ENCODE results near the gene NCKAP5. TPM values are rescaled to one million over a fixed set of nuclear protein-coding genes. Genes with fewer than 3 reads are reported as not detected.

Gene NCKAP5
- total and polyA plus RNA-seq, 2 donors (not counting 1 experiment from before 2014, with no cell fraction given), result not detected

DNA sequence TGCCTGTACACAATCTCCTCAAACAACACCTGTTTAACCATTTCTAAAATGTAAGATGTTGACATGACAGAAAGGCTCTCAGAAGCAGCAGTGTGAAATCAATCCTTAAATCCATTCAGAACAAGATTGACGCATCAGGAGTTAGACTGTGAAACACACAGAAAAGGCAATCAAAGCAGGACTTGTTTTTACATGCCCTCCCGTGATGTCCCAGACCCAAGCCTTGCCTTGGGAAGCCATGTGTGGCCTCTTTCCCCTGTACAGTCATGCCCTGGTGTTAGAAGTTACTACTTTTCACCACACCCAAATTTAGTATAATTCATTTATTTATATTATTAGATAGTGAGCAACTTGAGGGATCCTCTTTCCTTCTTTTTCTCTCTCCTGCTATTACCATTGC, 115.7 kb downstream of the NCKAP5 start:
- Histone ChIP-seq H3K9ac (ENCODE audit: low read length) (no peak overlapping the region), H3K27ac (ENCODE audit: low read length in 2 of 2) (no peak overlapping the region), H3K27me3 (replicated peaks in 1 of 4; ENCODE audit: control extremely low read depth in 1 of 4, control insufficient read depth in 3 of 4, insufficient read depth in 4 of 4, low read length in 3 of 4) (no peaks in the 10 kb centered on the region), H3K4me2 (replicated peaks; ENCODE audit: low read depth, low read length, poor library complexity, severe bottlenecking) (no peak overlapping the region), H3K79me2 (ENCODE audit: control insufficient read depth, insufficient read depth, low read length) (no peaks in the 10 kb centered on the region), H3K9me3 (ENCODE audit: control extremely low read depth in 1 of 3, control insufficient read depth in 2 of 3, insufficient read depth in 1 of 3, low read length in 2 of 3) (no peaks in the 10 kb centered on the region), H4K20me1 (ENCODE audit: control insufficient read depth, insufficient read depth, low read length, poor library complexity, severe bottlenecking) (no peaks in the 10 kb centered on the region), H2AFZ (ENCODE audit: insufficient read depth, low read depth, low read length, poor library complexity, severe bottlenecking) (no peak overlapping the region), H3K4me3 (ENCODE audit: control extremely low read depth in 1 of 5, extremely low read depth in 1 of 5, insufficient read depth in 1 of 5, low read depth in 2 of 5, low read length in 4 of 5) (no peak overlapping the region), H3K4me1 (ENCODE audit: control insufficient read depth in 2 of 2, insufficient read depth in 2 of 2, low read length in 2 of 2) (no peaks in the 10 kb centered on the region), H3K36me3 (replicated peaks in 1 of 2; ENCODE audit: control extremely low read depth in 1 of 2, control insufficient read depth in 1 of 2, extremely low read depth in 1 of 2, insufficient read depth in 2 of 2, low read length in 1 of 2) (no peaks in the 10 kb centered on the region)
- Mint-ChIP-seq H3K27ac (no peak overlapping the region), H3K4me1 (no peaks in the 10 kb centered on the region), H3K4me3 (no peak overlapping the region), H3K27me3 (peaks cover 2% of the 10 kb centered on the region), H3K9me3 (ENCODE audit: insufficient read depth) (peaks cover 2% of the 10 kb centered on the region)
- no peak for ATAC-seq (ENCODE audit: low read depth)
- DNase-seq, result no peak
- CTCF ChIA-PET, result no interaction called here
- intact Hi-C loops (cut with micrococcal nuclease), result no loop called here
- POLR2A ChIA-PET, result no interaction called here
- no peak for TF ChIP-seq EZH2 (IDR thresholded peaks at IDR 0.05; ENCODE audit: borderline replicate concordance, insufficient read depth, low read depth, low read length, poor library complexity, severe bottlenecking)
- TF ChIP-seq, protein P1, sequence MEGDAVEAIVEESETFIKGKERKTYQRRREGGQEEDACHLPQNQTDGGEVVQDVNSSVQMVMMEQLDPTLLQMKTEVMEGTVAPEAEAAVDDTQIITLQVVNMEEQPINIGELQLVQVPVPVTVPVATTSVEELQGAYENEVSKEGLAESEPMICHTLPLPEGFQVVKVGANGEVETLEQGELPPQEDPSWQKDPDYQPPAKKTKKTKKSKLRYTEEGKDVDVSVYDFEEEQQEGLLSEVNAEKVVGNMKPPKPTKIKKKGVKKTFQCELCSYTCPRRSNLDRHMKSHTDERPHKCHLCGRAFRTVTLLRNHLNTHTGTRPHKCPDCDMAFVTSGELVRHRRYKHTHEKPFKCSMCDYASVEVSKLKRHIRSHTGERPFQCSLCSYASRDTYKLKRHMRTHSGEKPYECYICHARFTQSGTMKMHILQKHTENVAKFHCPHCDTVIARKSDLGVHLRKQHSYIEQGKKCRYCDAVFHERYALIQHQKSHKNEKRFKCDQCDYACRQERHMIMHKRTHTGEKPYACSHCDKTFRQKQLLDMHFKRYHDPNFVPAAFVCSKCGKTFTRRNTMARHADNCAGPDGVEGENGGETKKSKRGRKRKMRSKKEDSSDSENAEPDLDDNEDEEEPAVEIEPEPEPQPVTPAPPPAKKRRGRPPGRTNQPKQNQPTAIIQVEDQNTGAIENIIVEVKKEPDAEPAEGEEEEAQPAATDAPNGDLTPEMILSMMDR (IDR thresholded peaks at IDR 0.05), result no peak
- WGBS (ENCODE audit: insufficient coverage), result 87% methylated on average over 2 of the region's 2 CpGs

DNA sequence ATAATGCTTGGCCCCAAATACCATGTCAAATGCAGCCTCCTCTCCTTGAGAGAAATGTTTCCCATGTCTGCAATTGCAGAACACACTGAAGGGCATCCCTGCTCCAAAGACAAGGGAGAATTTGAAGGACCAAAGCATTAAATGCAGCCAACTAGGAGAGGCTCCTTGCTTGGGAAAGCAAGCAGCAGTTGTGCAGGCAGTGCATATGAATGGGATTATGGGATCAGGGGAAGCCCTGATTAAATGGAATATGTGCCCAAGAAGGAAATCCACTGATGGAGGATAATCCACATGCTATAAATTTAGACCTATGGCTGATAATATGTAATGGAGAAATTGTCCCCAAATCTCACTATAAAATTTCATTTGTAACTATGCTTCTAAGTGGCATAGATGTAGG, 116.1 kb downstream of the NCKAP5 start:
- Histone ChIP-seq H3K4me2 (replicated peaks; ENCODE audit: low read depth, low read length, poor library complexity, severe bottlenecking) (no peak overlapping the region), H3K27me3 (replicated peaks in 1 of 4; ENCODE audit: control extremely low read depth in 1 of 4, control insufficient read depth in 3 of 4, insufficient read depth in 4 of 4, low read length in 3 of 4) (no peaks in the 10 kb centered on the region), H3K9ac (ENCODE audit: low read length) (no peak overlapping the region), H3K4me3 (ENCODE audit: control extremely low read depth in 1 of 5, extremely low read depth in 1 of 5, insufficient read depth in 1 of 5, low read depth in 2 of 5, low read length in 4 of 5) (no peak overlapping the region), H3K36me3 (replicated peaks in 1 of 2; ENCODE audit: control extremely low read depth in 1 of 2, control insufficient read depth in 1 of 2, extremely low read depth in 1 of 2, insufficient read depth in 2 of 2, low read length in 1 of 2) (no peaks in the 10 kb centered on the region), H3K9me3 (ENCODE audit: control extremely low read depth in 1 of 3, control insufficient read depth in 2 of 3, insufficient read depth in 1 of 3, low read length in 2 of 3) (no peaks in the 10 kb centered on the region), H3K79me2 (ENCODE audit: control insufficient read depth, insufficient read depth, low read length) (no peaks in the 10 kb centered on the region), H4K20me1 (ENCODE audit: control insufficient read depth, insufficient read depth, low read length, poor library complexity, severe bottlenecking) (no peaks in the 10 kb centered on the region), H2AFZ (ENCODE audit: insufficient read depth, low read depth, low read length, poor library complexity, severe bottlenecking) (no peak overlapping the region), H3K4me1 (ENCODE audit: control insufficient read depth in 2 of 2, insufficient read depth in 2 of 2, low read length in 2 of 2) (no peaks in the 10 kb centered on the region), H3K27ac (ENCODE audit: low read length in 2 of 2) (no peak overlapping the region)
- Mint-ChIP-seq H3K4me1 (no peaks in the 10 kb centered on the region), H3K4me3 (no peak overlapping the region), H3K27ac (no peak overlapping the region), H3K9me3 (ENCODE audit: insufficient read depth) (peaks cover 2% of the 10 kb centered on the region), H3K27me3 (peaks cover 2% of the 10 kb centered on the region)
- no peak for ATAC-seq (ENCODE audit: low read depth)
- POLR2A ChIA-PET, result no interaction called here
- CTCF ChIA-PET, result no interaction called here
- no peak for TF ChIP-seq EZH2 (IDR thresholded peaks at IDR 0.05; ENCODE audit: borderline replicate concordance, insufficient read depth, low read depth, low read length, poor library complexity, severe bottlenecking)
- TF ChIP-seq, protein P1 (IDR thresholded peaks at IDR 0.05), result no peak
- DNase-seq, result no peak
- intact Hi-C loops (cut with micrococcal nuclease), result no loop called here
